Measurements from ENCODE around the gene RAPGEF3. TPM values are rescaled to one million over a fixed set of nuclear protein-coding genes. Genes with fewer than 3 reads are reported as not detected.

Gene RAPGEF3
- total and polyA plus RNA-seq, 2 of the 13 experiments (the other 11 are each of a cell fraction or from before 2014, with no cell fraction given) = 0.07 TPM

- ChIA-PET CTCF (ENCODE audit: low intra/inter-chr PET ratio, low total read pairs) (interaction anchor here (1.5 kb wide), 1 partner anchor 36 kb away, joined by 3 read pairs; no protein-coding TSS in a partner anchor), POLR2A (interaction anchor here (0.8 kb wide), 1 partner anchor 18 kb away, joined by 3 read pairs; no protein-coding TSS in a partner anchor)
- TF ChIP-seq LCORL (IDR thresholded peaks at IDR 0.05) (no peak), LCORL (CRISPR knock-in tag; IDR thresholded peaks at IDR 0.05) (no peak), GMEB1 (CRISPR knock-in tag; IDR thresholded peaks at IDR 0.05; ENCODE audit: borderline replicate concordance) (no peak), ZNF879 (CRISPR knock-in tag; IDR thresholded peaks at IDR 0.05) (no peak), ZSCAN20 (CRISPR knock-in tag; IDR thresholded peaks at IDR 0.05; ENCODE audit: borderline replicate concordance) (no peak), DNMT1 (CRISPR knock-in tag; IDR thresholded peaks at IDR 0.05) (no peak), TAF15 (IDR thresholded peaks at IDR 0.05; ENCODE audit: low read depth, low read length, poor library complexity, severe bottlenecking) (no peak), ZNF644 (CRISPR knock-in tag; IDR thresholded peaks at IDR 0.05; ENCODE audit: low read depth) (no peak), ZNF670 (CRISPR knock-in tag; IDR thresholded peaks at IDR 0.05; ENCODE audit: borderline replicate concordance) (no peak), ASH2L (IDR thresholded peaks at IDR 0.05; ENCODE audit: insufficient read length, low read depth, low read length) (no peak), CENPT (CRISPR knock-in tag; IDR thresholded peaks at IDR 0.05; ENCODE audit: low read depth) (no peak), GABPA (IDR thresholded peaks at IDR 0.05; ENCODE audit: low read depth, low read length) (no peak), GABPA (CRISPR knock-in tag; IDR thresholded peaks at IDR 0.05; ENCODE audit: low read depth) (no peak)
- TF ChIP-seq, protein P1, sequence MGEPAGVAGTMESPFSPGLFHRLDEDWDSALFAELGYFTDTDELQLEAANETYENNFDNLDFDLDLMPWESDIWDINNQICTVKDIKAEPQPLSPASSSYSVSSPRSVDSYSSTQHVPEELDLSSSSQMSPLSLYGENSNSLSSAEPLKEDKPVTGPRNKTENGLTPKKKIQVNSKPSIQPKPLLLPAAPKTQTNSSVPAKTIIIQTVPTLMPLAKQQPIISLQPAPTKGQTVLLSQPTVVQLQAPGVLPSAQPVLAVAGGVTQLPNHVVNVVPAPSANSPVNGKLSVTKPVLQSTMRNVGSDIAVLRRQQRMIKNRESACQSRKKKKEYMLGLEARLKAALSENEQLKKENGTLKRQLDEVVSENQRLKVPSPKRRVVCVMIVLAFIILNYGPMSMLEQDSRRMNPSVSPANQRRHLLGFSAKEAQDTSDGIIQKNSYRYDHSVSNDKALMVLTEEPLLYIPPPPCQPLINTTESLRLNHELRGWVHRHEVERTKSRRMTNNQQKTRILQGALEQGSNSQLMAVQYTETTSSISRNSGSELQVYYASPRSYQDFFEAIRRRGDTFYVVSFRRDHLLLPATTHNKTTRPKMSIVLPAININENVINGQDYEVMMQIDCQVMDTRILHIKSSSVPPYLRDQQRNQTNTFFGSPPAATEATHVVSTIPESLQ (CRISPR knock-in tag; conservative IDR thresholded peaks at IDR 0.05) = no peak
- TF ChIP-seq, protein P2, sequence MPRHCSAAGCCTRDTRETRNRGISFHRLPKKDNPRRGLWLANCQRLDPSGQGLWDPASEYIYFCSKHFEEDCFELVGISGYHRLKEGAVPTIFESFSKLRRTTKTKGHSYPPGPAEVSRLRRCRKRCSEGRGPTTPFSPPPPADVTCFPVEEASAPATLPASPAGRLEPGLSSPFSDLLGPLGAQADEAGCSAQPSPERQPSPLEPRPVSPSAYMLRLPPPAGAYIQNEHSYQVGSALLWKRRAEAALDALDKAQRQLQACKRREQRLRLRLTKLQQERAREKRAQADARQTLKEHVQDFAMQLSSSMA (CRISPR knock-in tag; IDR thresholded peaks at IDR 0.05) = no peak
- no peak overlapping the region for H3K27ac ChIP-seq (ENCODE audit: extremely low read length, insufficient read depth, low read length)
- H3K79me2 ChIP-seq (ENCODE audit: insufficient read depth, low read length) = no peaks in the 10 kb centered on the region
- no peaks in the 10 kb centered on the region for H4K20me1 ChIP-seq (ENCODE audit: insufficient read depth, low read length)
- no peak for ATAC-seq
- no peaks in the 10 kb centered on the region for H3K4me1 ChIP-seq (ENCODE audit: insufficient read depth, low read length)
- intact Hi-C loops (cut with micrococcal nuclease; ENCODE audit: unreplicated experiment) = no loop called here
- BruUV-seq (replicated peaks) = no TSS peak
- FAIRE-seq = no peak
- H2AFZ ChIP-seq (ENCODE audit: low read length) = no peak overlapping the region
- 61% methylated on average over 5 of the region's 5 CpGs for WGBS (ENCODE audit: low lambda C conversion rate)
- H3K4me3 ChIP-seq (replicated peaks in 1 of 3; ENCODE audit: insufficient read depth in 1 of 3, low read depth in 2 of 3, low read length in 3 of 3) = no peak overlapping the region
- H3K27me3 ChIP-seq (ENCODE audit: control insufficient read depth in 1 of 2, insufficient read depth in 2 of 2, low read length in 2 of 2) = no peaks in the 10 kb centered on the region
- no peaks in the 10 kb centered on the region; a peak in 1 of 5 replicates for H3K36me3 ChIP-seq (replicated peaks in 1 of 2; ENCODE audit: control insufficient read depth in 1 of 2, insufficient read depth in 2 of 2, low read length in 2 of 2)
- no peaks in the 10 kb centered on the region for H3K9me3 ChIP-seq (ENCODE audit: low read length)
- no peak for DNase-seq (ENCODE audit: low spot score)
- in situ Hi-C loops (cut with HindIII; ENCODE audit: extremely low pct_ligation_motif_present, low pct_unique_long_range_greater_than_20kb) = no loop called here
- H3K4me2 ChIP-seq (ENCODE audit: low read depth, low read length) = no peak overlapping the region
- H3K9ac ChIP-seq (ENCODE audit: insufficient read depth, low read depth, low read length) = no peak overlapping the region
These were observed 43.6 kb upstream of the RAPGEF3 start for GRCh38 chr12:47802312-47802711.
